Stimulated activated CD4-positive, alpha-beta T cell treated with anti-CD3 and anti-CD28 coated beads, Interleukin-4, amount 100 ng/mL, for 1 hour (primary cell): ENCODE measurements around the gene CEP55.

Experiments
- DNase-seq: peaks from one replicate; pipeline ENCODE4 v3.0.0-alpha.2; 2020

The CEP55 gene

GRCh38 chr10:93567277-93568104 is 71.1 kb downstream of the CEP55 start:
- no peak for DNase-seq

GRCh38 chr10:93568105-93568390 is 71.6 kb downstream of the CEP55 start:
- no peak for DNase-seq

DNA sequence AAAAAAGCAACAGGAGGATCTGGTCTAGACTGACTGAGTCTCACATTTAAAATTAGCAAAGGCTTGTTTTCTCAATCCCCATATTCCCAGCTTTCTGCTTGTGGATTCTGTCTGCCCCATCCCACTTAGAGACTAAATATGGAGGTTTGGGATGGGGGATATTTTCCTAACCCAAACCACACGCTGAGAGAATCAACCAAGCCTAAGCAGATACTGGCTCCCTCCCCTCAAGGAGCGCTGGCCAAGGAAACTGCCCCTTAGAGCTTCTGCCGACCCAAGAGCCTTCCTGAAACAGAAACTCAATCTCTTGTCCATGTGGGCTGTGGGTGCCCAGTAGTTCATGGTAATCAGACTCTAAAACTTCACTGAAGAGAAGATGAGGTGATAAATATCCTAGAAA is 74.0 kb downstream of the CEP55 start:
- DNase-seq: no peak

GRCh38 chr10:93572606-93573005 is 76.2 kb downstream of the CEP55 start:
- no peak for DNase-seq

DNA sequence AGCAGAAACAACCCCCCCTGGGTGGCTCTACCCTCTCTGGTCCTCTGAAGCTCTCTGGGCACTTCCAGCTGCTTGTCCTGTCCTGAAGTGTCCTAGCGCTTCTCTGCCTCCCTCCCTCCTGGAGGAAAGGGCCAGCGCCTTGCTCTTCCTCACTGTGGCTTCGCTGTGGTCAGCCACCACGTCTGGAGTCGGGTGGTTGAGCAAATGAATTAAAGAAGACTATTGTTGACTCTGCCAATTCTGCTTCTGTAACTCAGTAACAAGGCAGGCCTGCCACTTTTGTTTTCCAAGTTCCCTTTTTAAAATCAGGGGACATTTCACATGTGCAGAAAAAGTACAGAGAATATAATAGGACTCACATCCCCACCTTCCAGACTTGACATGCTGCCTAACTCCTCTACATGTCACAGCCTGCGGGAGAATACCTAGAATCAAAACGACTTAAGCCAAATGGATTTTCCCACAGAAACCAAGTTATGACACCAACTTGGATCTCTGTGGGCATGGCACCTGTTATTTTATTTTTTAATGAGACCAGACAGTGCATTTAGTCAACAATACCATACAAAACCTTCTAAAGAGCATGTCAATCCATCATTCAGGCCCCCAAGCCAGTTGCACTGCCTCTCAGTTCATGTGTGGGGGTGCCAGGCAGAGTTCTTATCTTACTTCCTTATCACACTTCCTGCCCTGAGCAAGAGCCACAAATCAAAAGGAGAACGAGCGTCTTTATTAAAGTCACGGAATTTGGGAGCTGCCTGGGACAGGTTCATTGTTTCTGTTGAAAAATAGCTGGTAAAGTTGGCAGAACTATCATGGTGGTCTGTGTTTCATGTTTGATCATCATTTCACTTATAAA is 76.9 kb downstream of the CEP55 start:
- DNase-seq: no peak

DNA sequence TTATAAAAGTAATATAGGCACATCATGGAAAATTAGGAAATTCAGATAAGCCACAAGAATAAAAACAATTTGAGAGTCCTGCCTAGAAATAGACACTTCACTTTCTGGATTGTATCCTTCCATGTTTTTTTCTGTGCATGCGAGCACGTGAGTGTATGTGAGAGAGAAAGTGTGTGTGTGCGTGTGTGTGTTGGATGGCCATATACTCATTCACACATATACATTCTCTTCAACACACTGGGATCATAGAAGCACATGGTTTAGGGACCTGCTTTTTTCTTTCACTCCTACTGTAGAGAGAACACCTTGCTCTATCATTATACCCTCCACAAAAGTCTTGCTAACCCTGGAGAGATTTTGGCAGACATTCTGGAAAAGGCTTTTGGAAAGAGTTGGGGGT is 77.5 kb downstream of the CEP55 start:
- no peak for DNase-seq

DNA sequence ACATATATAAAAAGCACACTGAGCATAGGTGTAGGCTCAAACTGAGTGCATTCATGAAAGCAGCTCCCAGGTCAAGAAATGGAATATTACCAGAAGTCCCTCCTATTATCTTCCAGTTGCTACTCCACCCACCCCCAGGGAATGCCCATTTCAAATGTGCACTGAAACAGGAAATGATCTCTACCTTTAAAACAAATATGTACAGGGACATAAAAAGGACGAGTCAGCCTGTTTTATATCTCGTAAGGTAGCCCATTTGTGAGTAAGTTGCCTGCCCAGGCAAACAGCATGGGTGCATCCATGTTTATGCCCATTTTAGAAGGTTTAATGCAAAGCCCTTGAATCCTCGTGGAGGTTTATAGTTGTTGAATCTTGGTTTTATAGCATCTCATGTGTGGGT is 80.5 kb downstream of the CEP55 start:
- DNase-seq: no peak

DNA sequence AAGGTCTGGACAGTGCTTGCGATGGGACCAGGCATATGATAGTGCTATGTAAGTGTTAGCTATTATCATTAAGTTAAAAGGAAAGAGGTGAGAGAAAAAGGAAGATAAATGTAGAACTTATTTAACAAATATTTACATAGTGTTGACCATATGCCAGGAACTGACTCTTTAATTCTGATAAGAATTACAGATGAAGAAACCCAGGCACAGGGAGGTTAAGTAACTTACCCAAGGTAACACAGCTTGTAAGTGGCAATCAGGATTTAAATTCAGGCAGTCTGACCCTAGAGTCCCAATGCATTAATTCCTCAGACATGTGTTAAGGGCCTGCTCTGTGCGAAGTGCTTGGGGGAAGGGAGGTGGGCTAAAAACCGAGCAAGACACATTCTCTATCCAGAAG is 81.2 kb downstream of the CEP55 start:
- DNase-seq: no peak
